Panc1 (cell line): ENCODE results near the gene ATP2B2. TPM values are rescaled to one million over a fixed set of nuclear protein-coding genes. Genes with fewer than 3 reads are reported as not detected.

ENCODE experiments used
- ATAC-seq: fragments of 200-7000 bp; cut with Tn5 transposase; 2 replicates; pipeline ENCODE4 v1.9.1; 2020; ENCODE audit warnings: mild to moderate bottlenecking, moderate library complexity
- BruUV-seq: library from RNA; stranded (reverse); fragments of 400-500 nt; replicated peaks from 2 replicates; lab custom pipeline; 2021; lab: Mats Ljungman, UMichigan
- CTCF ChIA-PET: fragments of 300-600 bp; sonication (Branson Sonifier 250); formaldehyde crosslinking; loops from one replicate; lab custom pipeline; 2022; ENCODE audit warnings: antibody characterized with exemption; lab: Charles Lee
- POLR2A ChIA-PET: fragments of 300-600 bp; sonication (Branson Sonifier 250); formaldehyde crosslinking; loops from one replicate; lab custom pipeline; 2022; ENCODE audit warnings: antibody characterized with exemption; lab: Charles Lee
- DNase-seq: peaks from one replicate; pipeline ENCODE4 v3.0.0-alpha.2; 2010; ENCODE audit warnings: low read depth, low spot score
- H3K27ac ChIP-seq: 2 replicates; pipeline ENCODE4 v1.5.1; 2011; ENCODE audit warnings: mild to moderate bottlenecking, low read length, inconsistent platforms
- H3K27me3 ChIP-seq: fragments of 200-500 bp; sonication (Bioruptor generic); 2 replicates; pipeline ENCODE4 v1.6.0; 2014; ENCODE audit warnings: low read length, inconsistent platforms; ENCODE audit not compliant: control insufficient read depth, insufficient read depth
- H3K36me3 ChIP-seq: fragments of 200-500 bp; sonication (Bioruptor generic); 2 replicates; pipeline ENCODE4 v1.5.1; 2014; ENCODE audit warnings: inconsistent platforms, mild to moderate bottlenecking, low read length, moderate library complexity; ENCODE audit not compliant: control insufficient read depth, insufficient read depth
- H3K4me1 ChIP-seq: 2 replicates; pipeline ENCODE4 v1.5.1; 2011; ENCODE audit warnings: inconsistent platforms, mild to moderate bottlenecking, low read length, moderate library complexity; ENCODE audit not compliant: control insufficient read depth, insufficient read depth
- H3K4me3 ChIP-seq, 2 experiments: 2 replicates each; pipeline ENCODE4 v1.5.1; 2011 to 2012; ENCODE audit warnings: low read depth in 2 of 2, low read length in 2 of 2, mild to moderate bottlenecking in 2 of 2, inconsistent platforms in 1 of 2, moderate library complexity in 1 of 2
- H3K9me3 ChIP-seq: fragments of 200-500 bp; sonication (Bioruptor generic); 2 replicates; pipeline ENCODE4 v1.5.1; 2014; ENCODE audit warnings: low read depth, mild to moderate bottlenecking, inconsistent platforms, low read length, moderate library complexity; ENCODE audit not compliant: control insufficient read depth, insufficient read depth
- CTCF ChIP-seq: fragments of 450-650 bp; IDR thresholded peaks from 2 replicates; pipeline ENCODE4 v1.5.1; 2017; ENCODE audit warnings: mild to moderate bottlenecking
- POLR2AphosphoS5 ChIP-seq: IDR thresholded peaks from 2 replicates; pipeline ENCODE4 v1.6.1; 2012; ENCODE audit warnings: mild to moderate bottlenecking, low read depth, low read length, moderate library complexity
- REST ChIP-seq, 2 experiments: IDR thresholded peaks; 2 replicates each; pipeline ENCODE4 v1.6.1; 2011 to 2012; ENCODE audit warnings: low read depth in 2 of 2, control low read depth in 1 of 2, low read length in 1 of 2, mild to moderate bottlenecking in 1 of 2, moderate library complexity in 1 of 2; ENCODE audit not compliant: insufficient read depth in 1 of 2
- SIN3A ChIP-seq: IDR thresholded peaks from 2 replicates; pipeline ENCODE4 v1.6.1; 2012; ENCODE audit warnings: low read depth, mild to moderate bottlenecking, low read length, moderate library complexity, borderline replicate concordance; ENCODE audit not compliant: insufficient read depth
- TCF7L2 ChIP-seq: IDR thresholded peaks from 2 replicates; pipeline ENCODE4 v1.6.1; 2011; ENCODE audit warnings: mild to moderate bottlenecking, low read depth, low read length, inconsistent platforms
- in situ Hi-C: cut with HindIII; loops from 2 replicates; pipeline ENCODE4 v1.10.0; 2016; ENCODE audit warnings: low sequenced_read_pairs, low pct_unique_long_range_greater_than_20kb
- intact Hi-C: fragments of 100-400 bp; cut with micrococcal nuclease; formaldehyde crosslinking; loops from one replicate; pipeline ENCODE4 v1.10.0; 2022; ENCODE audit not compliant: unreplicated experiment
- total RNA-seq: library from RNA; stranded (reverse); gene quantifications from one replicate; pipeline ENCODE4 v1.2.1, GENCODE V29; 2021; ENCODE audit not compliant: unreplicated experiment

ATP2B2 gene
- total RNA-seq, 1 experiment from 2014 or later = not detected

- peaks cover 3% of the 10 kb centered on the region; the same call in 1 of the 2 replicates for H3K27me3 ChIP-seq
- in situ Hi-C loops = no loop called here
- no peak overlapping the region for H3K4me3 ChIP-seq
- CTCF ChIA-PET = no interaction called here
- BruUV-seq = no TSS peak
- H3K4me1 ChIP-seq = no peaks in the 10 kb centered on the region
- H3K9me3 ChIP-seq = no peaks in the 10 kb centered on the region
- intact Hi-C loops = no loop called here
- no peaks in the 10 kb centered on the region for H3K36me3 ChIP-seq
- no peak for ATAC-seq
- no peak for TF ChIP-seq TCF7L2
- TF ChIP-seq CTCF = no peak
- no peak for TF ChIP-seq SIN3A
- no peak for TF ChIP-seq REST (IDR thresholded peaks at IDR 0.05; ENCODE audit: insufficient read depth in 1 of 2, low read depth in 2 of 2, low read length in 1 of 2)
- TF ChIP-seq POLR2AphosphoS5 = no peak
- DNase-seq = no peak
- H3K27ac ChIP-seq = no peak overlapping the region
- POLR2A ChIA-PET = no interaction called here
Observed at GRCh38 chr3:10332481-10333348, 172.7 kb downstream of the ATP2B2 start.

GRCh38 chr3:10331320-10331719, 174.1 kb downstream of the ATP2B2 start:
- intact Hi-C loops = no loop called here
- ATAC-seq = no peak
- Histone ChIP-seq H3K27me3 (peaks cover 8% of the 10 kb centered on the region; the same call in 1 of the 2 replicates), H3K9me3 (no peaks in the 10 kb centered on the region), H3K36me3 (no peaks in the 10 kb centered on the region), H3K4me1 (no peaks in the 10 kb centered on the region), H3K27ac (no peak overlapping the region), H3K4me3 (no peak overlapping the region)
- ChIA-PET CTCF (no interaction called here), POLR2A (no interaction called here)
- TF ChIP-seq CTCF (no peak), REST (IDR thresholded peaks at IDR 0.05; ENCODE audit: insufficient read depth in 1 of 2, low read depth in 2 of 2, low read length in 1 of 2) (no peak), TCF7L2 (no peak), SIN3A (no peak), POLR2AphosphoS5 (no peak)
- in situ Hi-C loops = no loop called here
- no TSS peak for BruUV-seq
- no peak for DNase-seq
